ENCODE data around the gene AEBP2. TPM values are rescaled to one million over a fixed set of nuclear protein-coding genes. Genes with fewer than 3 reads are reported as not detected.

Gene AEBP2
- total RNA-seq, 2 donors from 2014 or later = 25.1 to 25.7 TPM

DNA sequence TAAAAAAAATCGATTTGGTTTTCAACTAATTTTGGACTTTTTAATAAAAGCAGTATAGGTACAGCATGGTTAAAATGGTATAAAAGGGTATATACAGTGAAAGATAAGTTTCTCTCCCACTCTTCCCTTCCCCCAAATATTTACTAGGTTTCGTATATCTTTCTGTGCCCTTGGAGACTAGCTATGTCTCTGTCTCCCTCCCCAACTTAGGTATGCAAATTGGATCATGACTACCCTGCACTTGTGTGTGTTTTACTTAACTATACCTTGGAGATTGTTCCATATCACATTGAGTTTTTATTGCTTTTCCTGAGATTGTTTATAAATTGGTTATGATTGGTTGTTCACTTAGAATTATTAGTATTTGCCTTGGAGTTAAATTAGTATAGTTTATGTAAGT, 19.4 kb downstream of the AEBP2 start:
- Histone ChIP-seq H3K9me3 (no peaks in the 10 kb centered on the region), H3K36me3 (replicated peaks in 1 of 2; ENCODE audit: insufficient read depth in 1 of 2, low read depth in 2 of 2) (no peaks in the 10 kb centered on the region), H3K4me3 (no peak overlapping the region), H3K27me3 (no peaks in the 10 kb centered on the region), H3K4me1 (no peaks in the 10 kb centered on the region), H3K27ac (no peak overlapping the region)
- ATAC-seq = no peak
- intact Hi-C loops (cut with DNase I) = no loop called here
- 85 to 86% methylated on average over 2 of the region's 2 CpGs for WGBS, 2 donors
- DNase-seq = no peak
- TF ChIP-seq, protein P1, sequence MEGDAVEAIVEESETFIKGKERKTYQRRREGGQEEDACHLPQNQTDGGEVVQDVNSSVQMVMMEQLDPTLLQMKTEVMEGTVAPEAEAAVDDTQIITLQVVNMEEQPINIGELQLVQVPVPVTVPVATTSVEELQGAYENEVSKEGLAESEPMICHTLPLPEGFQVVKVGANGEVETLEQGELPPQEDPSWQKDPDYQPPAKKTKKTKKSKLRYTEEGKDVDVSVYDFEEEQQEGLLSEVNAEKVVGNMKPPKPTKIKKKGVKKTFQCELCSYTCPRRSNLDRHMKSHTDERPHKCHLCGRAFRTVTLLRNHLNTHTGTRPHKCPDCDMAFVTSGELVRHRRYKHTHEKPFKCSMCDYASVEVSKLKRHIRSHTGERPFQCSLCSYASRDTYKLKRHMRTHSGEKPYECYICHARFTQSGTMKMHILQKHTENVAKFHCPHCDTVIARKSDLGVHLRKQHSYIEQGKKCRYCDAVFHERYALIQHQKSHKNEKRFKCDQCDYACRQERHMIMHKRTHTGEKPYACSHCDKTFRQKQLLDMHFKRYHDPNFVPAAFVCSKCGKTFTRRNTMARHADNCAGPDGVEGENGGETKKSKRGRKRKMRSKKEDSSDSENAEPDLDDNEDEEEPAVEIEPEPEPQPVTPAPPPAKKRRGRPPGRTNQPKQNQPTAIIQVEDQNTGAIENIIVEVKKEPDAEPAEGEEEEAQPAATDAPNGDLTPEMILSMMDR (IDR thresholded peaks at IDR 0.05) = no peak
- TF ChIP-seq POLR2A (IDR thresholded peaks at IDR 0.05) = no peak

GRCh38 chr12:19461999-19462398, 22.7 kb downstream of the AEBP2 start:
- ATAC-seq = no peak

GRCh38 chr12:19462406-19462805, 23.1 kb downstream of the AEBP2 start:
- DNase-seq = no peak
- TF ChIP-seq, protein P1 (IDR thresholded peaks at IDR 0.05) = no peak
- no peak for TF ChIP-seq POLR2A (IDR thresholded peaks at IDR 0.05)

More at GRCh38 chr12:19461999-19462398, 22.7 kb downstream of the AEBP2 start:
- H3K36me3 ChIP-seq (replicated peaks in 1 of 2; ENCODE audit: insufficient read depth in 1 of 2, low read depth in 2 of 2) = no peaks in the 10 kb centered on the region
- intact Hi-C loops (cut with DNase I) = no loop called here
- no peaks in the 10 kb centered on the region for H3K4me1 ChIP-seq
- no peak overlapping the region for H3K27ac ChIP-seq
- TF ChIP-seq POLR2A (IDR thresholded peaks at IDR 0.05) = no peak
- TF ChIP-seq, protein P1 (IDR thresholded peaks at IDR 0.05) = no peak
- H3K9me3 ChIP-seq = no peaks in the 10 kb centered on the region
- 16 to 21% methylated on average over 1 of the region's 1 CpG for WGBS, 2 donors
- H3K27me3 ChIP-seq = no peaks in the 10 kb centered on the region
- H3K4me3 ChIP-seq = no peak overlapping the region
- no peak for DNase-seq

GRCh38 chr12:19464192-19464580, 24.9 kb downstream of the AEBP2 start:
- no peak overlapping the region for H3K27ac ChIP-seq
- TF ChIP-seq POLR2A (IDR thresholded peaks at IDR 0.05) = no peak
- TF ChIP-seq, protein P1 (IDR thresholded peaks at IDR 0.05) = no peak
- intact Hi-C loops (cut with DNase I) = no loop called here

More at GRCh38 chr12:19462406-19462805, 23.1 kb downstream of the AEBP2 start:
- Histone ChIP-seq H3K27ac (no peak overlapping the region), H3K4me3 (no peak overlapping the region), H3K4me1 (no peaks in the 10 kb centered on the region), H3K9me3 (no peaks in the 10 kb centered on the region), H3K27me3 (no peaks in the 10 kb centered on the region), H3K36me3 (replicated peaks in 1 of 2; ENCODE audit: insufficient read depth in 1 of 2, low read depth in 2 of 2) (no peaks in the 10 kb centered on the region)
- no peak for ATAC-seq
- 77 to 82% methylated on average over 5 of the region's 5 CpGs for WGBS, 2 donors
- intact Hi-C loops (cut with DNase I) = no loop called here

GRCh38 chr12:19465711-19466110, 26.4 kb downstream of the AEBP2 start:
- 97 to 99% methylated on average over 6 of the region's 6 CpGs for WGBS, 2 donors
- no peak for ATAC-seq
- no peak for TF ChIP-seq POLR2A (IDR thresholded peaks at IDR 0.05)
- TF ChIP-seq, protein P1 (IDR thresholded peaks at IDR 0.05) = no peak
- Histone ChIP-seq H3K4me3 (no peak overlapping the region), H3K4me1 (no peaks in the 10 kb centered on the region), H3K27me3 (no peaks in the 10 kb centered on the region), H3K36me3 (replicated peaks in 1 of 2; ENCODE audit: insufficient read depth in 1 of 2, low read depth in 2 of 2) (no peaks in the 10 kb centered on the region), H3K9me3 (no peaks in the 10 kb centered on the region), H3K27ac (no peak overlapping the region)
- no peak for DNase-seq
- intact Hi-C loops (cut with DNase I) = no loop called here

More at GRCh38 chr12:19464192-19464580, 24.9 kb downstream of the AEBP2 start:
- no peak for DNase-seq
- H3K9me3 ChIP-seq = no peaks in the 10 kb centered on the region
- no peaks in the 10 kb centered on the region for H3K27me3 ChIP-seq
- no peaks in the 10 kb centered on the region for H3K4me1 ChIP-seq
- no peak for ATAC-seq
- no peaks in the 10 kb centered on the region for H3K36me3 ChIP-seq (replicated peaks in 1 of 2; ENCODE audit: insufficient read depth in 1 of 2, low read depth in 2 of 2)
- H3K4me3 ChIP-seq = no peak overlapping the region

Measured in body of pancreas (tissue), 4 donors.